Fibroblast of the conjunctiva (primary cell): Measurements from ENCODE around the gene APOD.

Source experiments
- DNase-seq: peaks from one replicate; pipeline ENCODE4 v3.0.0-alpha.2; 2010; ENCODE audit warnings: low read depth

Gene APOD

DNA sequence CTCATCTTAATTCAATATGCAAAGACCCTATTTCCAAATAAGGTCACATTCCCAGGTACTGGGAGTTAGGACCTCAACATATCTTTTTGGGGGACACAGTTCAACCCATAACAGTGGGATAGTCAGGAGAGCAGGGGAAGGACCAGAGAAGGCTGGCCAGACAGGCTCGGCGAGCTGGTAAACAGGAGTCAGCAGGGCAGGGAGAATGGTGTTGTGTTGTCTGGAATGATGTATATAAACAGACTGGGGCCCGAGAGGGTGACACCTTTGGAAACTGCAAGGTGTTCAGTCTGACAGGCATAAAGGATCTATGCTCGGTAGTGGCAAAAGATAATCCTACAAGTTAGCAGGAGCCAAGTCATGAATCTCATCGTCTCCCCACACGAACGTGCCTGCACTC, 30.5 kb downstream of the APOD start:
- no peak for DNase-seq

DNA sequence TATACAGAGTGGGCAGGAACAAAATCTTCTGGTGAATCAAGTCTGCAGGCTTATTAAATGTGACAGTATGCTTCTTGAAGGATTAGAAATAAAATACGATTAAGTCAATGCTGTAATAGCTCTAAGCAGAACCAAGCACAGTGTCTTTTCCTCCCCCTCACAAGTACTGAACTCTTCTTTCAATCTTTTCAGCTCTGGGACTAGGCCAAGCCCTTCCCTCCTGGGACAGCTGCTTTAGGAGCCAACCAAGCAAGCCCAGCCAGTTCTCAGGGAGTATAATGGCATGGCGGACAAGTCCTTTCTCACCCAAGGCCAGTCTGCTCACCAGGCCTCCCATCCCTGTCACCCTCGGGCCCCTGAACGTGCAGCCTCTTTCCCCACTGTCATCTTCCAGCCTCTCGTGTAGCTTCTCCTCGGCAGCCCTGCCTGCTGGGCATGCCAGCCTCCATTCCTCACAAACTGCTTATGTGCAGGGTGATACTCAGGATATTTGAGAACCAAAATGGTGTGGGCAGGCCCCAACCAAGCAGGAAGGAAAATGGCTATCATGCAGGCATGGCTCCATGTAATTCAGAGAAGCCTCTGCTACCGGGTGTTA, 32.3 kb downstream of the APOD start:
- DNase-seq: no peak

DNA sequence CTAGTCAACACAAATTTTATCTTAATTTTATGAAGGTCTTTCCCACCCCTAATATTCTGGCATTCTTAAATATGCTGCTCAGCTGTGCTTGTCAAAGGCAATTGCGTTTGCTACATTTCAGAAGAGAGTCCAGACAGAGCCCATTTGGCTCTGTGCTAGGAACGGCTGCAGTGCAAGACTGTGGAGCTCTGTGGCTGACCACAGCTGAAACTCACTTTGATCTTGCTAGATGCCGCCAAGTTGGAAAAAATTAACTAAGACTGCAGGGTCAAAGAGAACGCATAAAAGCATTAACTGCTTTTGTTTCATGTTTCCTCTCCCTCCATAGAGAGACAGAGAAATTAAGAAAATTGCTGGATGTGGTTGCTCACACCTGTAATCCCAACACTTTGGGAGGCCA, 33.0 kb downstream of the APOD start:
- DNase-seq: no peak

DNA sequence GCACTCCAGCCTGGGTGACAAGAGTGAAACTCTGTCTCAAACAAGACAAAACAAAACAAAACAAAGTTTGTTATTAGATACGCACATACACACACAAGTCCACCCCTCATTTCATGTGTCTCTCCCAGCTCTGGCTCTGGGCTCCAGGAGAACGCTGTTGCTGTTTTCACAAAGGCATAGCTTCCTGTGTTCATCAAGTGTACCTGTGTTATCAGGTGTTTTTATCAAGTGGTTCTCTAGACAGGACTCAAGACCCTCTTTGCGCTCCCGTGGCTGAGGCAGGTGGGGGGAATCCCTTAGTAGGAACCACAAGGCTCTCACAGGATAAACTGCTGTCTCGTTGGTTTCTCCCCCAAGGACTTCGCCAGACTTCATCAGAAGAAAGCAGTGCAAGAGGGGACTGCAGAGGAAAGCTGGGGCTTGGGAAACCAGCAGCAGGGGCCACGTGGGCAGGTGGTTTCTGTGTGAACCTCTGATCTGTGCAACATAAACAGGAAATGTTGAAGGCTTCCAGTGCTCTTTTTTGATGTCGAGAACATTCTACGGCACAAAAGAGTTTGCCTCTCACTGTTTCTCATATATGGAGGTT, 33.7 kb downstream of the APOD start:
- DNase-seq: no peak

DNA sequence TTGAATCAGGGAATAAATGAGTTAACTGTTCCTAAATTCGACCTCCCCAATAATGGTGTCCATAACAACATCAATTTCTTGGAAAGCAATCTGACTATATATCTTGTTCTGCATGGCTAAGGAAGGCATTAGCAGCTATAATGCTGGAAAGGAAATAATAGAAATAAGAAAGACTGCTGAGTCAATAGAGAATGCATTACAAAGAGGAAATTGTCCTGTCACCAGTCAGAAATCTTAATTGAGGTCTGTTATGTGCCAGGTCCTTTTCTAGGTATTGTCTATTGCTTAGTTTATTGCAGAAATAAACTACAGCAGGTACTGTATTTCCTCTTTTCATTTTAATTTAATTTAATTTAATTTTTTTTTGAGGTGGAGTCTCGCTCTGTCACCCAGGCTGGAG, 34.8 kb downstream of the APOD start:
- DNase-seq: no peak

DNA sequence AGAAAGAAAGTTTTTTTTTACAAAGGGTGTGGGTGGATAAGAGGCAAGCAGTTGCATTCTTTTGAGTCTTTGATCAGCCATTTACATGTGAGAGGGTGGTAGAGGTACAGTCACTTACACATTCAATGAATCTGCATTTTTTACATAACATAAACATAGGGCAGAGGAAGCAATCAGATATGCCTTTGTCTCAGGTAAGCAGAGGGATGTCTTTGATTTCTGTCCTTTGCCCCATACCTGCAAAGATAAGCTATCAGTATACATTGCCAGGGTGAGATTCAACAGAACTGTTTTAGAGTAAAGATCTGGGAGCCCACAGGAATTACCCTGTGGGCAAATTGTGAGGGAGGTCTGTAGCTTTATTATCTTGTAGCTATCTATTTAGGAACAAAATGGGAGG, 35.2 kb downstream of the APOD start:
- no peak for DNase-seq

DNA sequence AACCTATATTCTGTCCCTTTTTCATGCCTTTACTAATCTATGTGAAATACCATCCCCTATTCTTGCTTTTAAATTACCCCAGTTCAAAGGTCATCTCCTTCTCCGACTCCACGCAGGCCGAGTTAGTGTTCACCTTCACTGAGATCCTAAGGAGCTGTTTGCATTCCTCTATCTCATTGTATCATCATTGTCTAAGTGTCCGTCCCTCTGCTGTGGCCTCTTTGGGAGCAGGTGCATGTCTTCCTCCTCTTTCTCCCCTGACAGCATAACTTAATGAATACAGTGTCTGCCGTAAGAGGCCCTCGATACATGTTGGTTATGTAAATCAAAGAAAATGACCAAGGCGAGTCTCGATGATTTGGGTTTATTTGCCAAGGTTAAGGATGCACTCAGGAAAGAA, 35.7 kb downstream of the APOD start:
- no peak for DNase-seq

DNA sequence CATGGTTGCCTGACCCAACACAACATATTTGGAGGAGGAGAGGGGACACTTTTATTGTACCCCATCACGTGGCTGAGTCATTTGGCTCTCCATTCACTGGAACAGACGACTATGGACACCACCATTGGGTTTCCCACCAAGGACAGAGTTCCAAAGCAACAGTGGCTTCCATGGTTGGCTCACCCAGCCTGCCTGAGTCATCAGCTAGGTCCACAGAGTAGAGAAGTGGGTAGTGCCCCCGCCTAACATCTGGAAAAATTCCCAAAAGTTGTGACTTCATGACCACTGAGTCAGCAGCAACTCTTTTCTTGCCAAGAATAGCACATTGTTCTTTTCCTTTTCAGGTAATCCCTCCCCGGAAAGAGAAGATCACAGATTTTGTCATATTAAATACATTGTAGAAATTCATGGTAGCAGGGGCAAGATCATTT, 37.6 kb downstream of the APOD start:
- peak; percentile 80 for DNase-seq

DNA sequence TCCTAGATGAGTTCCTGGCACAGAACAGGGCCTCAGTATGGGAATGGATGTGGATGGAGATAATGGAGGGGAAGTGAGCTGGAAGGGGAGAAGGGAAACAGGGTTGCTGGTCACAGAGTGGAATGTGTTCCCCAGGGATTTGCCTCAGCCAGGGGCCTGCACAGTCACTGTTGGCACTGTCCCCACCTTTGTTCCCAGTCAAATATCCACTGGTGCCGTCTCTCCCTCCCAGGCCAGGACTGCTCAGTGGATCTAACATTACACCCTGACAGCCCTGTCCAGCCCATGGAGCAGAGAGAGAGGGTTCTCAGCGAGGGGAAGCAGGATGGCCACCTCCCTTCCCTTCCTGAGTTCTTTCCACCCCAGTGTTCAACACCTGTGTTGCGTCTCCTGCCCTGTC, 39.1 kb downstream of the APOD start:
- DNase-seq: no peak

DNA sequence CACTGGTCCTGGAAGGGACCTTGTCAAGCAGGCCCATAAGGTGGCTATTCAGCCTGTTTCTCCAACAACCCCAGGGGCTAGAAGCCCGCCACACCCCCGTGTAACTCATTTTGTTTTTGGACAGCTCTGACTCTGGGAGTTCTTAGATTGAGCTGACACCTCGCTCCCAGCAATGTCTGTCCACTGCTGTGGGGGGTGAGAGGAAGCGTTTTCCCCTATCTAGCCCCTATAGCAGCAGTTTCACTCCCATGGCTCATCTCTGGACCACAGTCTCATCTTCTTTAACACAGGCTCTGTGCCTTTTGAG, 39.6 kb downstream of the APOD start:
- no peak for DNase-seq

DNA sequence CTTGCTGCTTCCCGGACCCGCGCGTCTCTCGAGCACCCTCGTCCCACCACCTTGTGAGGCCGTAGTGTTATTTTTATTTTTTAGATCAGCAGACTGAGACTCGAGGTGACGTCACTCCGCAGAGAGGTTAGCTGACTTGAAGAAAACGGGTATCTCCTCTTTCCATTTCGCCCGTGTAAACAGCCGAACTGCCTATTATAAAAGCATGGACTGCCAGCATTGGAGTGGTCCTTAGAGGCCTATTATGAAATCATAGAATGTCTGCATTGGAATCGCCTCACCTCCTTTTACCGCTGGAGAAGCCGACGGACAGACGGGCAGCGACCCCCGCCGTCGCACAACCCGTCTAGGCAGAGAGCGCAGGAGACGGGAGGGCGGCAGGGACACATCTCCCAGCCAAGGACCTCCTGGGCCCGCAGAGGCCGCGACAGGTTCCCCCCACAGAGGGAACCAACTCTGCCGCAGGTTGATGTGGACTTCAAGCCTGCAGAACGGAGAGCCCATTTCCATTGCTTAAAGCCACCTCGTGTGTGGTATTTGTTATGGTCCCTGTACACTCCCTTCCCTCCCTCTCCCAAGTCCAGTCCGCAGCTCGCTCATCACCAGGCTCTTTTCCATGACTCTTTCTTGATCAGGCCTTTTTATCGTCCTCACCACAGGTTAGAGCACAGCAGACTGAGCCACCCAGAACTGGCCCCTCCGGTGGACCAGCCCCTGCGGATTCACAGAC, 40.1 kb downstream of the APOD start:
- no peak for DNase-seq

DNA sequence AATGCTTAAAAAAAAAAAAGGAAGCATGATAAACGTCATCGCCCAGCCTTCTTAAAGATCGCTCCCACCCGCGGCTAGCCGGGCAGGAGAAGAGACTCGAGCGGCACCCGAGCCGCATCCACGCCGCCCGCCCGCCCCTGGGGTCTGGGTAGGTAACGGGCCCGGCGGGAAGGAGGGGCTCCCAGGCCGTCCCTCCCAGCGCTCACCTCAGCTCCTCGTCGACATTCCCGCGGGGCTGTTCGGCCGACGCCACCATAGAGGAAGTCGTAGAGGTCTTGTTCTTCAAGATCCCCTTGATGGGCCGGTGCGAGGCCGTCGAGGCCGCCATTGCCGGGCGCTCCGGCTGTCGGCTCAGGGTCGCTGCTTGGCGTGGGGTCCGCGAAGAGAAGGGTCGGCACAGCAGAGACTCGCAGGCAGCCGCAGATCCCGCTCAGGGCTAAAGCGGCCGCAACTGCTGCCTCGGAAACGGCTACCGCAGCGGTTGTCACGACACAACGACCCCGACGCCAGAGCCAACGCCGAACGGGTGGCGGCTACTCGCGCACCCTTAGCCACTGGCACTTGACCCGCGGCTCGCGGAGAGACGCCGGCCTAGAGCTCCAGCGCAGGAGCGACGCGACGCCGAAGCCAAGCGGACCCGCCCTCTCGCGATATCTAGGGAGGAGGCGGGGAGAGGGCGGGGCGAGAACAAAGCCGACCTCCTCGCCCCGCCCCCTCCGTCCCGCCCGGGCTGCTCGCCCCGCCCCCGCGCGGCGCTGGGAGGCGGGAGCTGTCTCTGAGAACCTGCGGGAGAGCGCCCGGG, 40.8 kb downstream of the APOD start, which contains the start of gene PPP1R2:
Gene PPP1R2 (minus strand): TSS at position 628 of the 802 bp plus-strand sequence. CDS start 300 bp downstream, at position 328.
- peak; percentile 81 for DNase-seq

DNA sequence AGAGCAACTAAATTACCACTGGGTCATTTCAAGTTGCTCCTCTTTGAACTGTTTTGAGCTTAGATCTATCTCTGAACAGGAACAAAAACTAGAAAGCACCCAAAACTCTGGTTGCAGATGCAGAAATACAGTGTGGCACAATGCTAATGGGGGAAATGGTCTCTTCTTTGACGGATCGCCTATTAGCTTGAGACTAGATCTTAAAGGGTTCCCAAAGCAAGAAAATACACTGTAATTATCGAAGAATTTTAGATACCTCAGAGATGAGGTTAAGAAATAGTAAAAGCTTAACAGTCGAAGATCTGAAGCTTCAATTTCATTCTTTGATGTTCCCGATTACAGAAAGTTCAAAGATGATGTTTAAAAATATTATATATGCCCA, 41.4 kb downstream of the APOD start:
- no peak for DNase-seq

DNA sequence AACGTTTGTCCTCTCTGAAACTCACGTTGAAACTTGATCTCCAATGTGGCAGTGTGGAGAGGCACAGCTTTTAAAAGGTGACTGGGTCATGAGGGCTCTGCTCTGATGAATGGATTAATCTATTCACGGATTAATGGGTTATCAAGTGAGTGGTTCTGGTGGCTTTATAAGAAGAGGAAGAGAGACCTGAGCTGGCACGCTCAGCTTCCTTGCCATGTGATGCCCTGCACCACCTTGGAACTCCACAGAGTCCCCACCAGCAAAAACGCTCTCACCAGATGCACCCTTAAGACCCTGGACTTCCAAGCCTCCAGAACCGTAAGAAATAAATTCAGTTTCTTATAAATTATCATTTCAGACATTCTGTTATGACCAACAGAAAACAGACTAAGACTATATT, 43.2 kb downstream of the APOD start:
- DNase-seq: no peak

DNA sequence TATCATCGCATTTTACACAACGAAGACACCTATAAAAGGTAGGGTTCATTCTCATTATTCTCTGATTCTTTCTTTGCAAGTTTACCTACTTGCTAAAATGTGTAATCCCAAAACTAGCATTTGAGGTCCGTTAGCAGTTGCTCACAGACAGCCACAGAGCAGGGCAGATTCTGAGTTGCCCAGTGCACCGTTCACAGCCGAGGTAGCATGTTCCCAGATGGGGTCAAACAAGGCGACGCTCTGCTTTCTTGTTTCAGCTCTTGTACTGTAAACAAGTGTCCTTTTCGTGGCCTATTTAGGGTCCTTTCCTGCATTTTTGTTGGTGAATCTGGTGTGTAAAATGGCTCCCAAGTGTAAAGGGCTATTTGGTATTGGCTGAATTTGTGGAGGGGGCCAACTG, 43.7 kb downstream of the APOD start:
- no peak for DNase-seq

DNA sequence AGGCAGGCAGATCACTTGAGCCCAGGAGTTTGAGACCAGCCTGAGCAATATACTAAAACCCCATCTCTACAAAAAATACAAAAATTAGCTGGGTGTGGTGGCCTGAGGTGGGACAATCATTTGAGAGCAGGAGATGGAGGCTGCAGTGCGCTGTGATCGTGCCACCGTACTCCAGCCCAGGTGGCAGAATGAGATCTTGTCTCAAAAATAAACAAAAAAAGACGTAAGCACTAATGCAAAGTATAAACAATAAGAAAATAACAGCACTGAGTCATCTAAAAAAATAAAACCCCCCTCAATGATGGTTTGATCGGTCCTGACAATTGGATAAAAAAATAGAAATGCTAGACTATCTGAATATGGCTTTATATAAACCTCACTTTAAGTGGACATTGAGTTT, 44.3 kb downstream of the APOD start:
- no peak for DNase-seq

DNA sequence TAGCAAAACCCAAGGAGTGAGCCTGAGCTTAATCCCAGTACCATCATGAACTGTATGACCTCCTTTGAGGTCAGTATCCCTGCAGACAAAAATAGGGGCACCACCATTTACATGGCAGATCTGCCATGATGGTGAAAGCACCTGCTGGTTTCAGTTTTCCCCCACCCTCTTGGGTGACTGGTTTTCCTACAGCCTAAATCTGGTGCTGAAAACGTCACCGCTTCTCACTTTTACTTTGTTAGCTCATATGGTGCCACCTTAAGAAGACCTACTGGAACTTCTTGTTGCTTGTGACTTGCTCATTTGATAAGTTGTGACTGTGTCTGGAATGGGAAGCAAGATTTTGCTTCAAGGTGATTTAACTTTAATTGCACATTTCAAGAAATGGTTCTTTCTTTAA, 45.7 kb downstream of the APOD start:
- no peak for DNase-seq

DNA sequence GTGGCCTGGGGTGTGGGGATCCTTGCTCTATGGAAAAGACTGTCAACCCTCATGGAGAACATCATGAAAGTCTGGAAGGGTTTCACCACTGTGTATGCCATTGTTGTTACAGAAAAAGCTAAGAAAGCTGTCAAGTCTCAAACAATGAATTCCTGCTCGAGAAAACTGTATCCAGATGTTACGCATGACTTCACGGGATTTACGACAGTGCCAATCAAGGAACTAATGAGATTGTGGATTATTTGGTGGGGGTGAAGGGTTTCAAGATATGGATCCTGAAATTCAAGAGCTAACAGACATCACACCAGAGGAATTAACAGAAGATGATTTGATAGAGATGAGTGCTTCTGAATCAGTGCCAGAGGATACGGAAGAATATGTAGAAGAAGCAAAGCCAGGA, 48.4 kb downstream of the APOD start:
- DNase-seq: no peak

DNA sequence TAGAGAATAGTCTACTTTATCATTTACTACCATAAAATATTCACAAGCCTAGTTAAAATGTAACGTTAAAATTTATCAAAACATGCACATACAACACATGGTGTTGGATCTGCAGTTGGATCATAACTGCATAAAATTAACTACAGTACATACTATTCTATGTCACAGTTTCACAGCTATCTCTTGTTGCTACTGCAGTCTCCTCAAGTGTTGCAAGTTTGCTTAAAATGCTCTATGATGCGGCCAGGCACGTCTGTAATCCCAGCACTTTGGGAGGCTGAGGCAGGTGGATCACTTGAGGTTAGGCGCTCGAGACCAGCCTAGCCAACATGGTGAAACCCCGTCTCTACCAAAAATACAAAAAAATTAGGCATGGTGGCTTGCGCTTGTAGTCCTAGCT, 50.9 kb downstream of the APOD start:
- no peak for DNase-seq

DNA sequence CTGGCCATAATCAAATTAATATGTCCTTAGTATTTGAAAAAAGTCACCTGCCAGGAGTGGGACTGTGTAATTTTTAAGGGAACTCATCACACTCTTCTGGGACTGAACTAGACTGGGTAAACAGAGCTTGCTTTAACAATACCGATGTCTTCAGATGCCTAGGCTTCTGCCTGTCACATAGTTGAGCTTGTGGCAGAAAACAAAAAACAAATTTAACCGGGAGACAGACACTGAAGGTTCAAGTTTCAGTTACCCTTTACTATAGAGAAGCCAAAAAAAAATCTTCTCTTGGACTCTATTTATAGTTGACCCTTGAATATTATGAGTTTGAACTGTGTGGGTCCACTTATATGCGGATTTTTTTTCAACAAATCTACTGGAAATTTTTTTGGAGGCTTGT, 51.4 kb downstream of the APOD start:
- DNase-seq: no peak

DNA sequence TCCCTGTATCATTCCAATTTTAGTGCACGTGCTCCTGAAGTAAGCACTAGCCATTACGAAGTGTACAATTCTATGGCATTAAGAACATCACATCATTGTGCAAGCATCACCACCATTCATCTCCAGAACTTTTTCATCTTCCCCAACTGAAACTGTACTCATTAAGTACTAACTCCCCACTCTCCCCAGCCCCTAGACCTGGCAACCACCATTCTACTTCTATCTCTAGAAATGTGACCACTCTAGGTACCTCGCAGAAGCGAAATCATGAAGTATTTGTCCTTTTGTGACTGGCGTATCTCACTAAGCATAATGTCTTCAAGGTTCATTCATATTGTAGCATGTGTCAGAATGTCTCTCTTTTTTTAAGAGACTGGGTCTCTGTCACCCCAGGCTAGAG, 52.1 kb downstream of the APOD start:
- DNase-seq: no peak

DNA sequence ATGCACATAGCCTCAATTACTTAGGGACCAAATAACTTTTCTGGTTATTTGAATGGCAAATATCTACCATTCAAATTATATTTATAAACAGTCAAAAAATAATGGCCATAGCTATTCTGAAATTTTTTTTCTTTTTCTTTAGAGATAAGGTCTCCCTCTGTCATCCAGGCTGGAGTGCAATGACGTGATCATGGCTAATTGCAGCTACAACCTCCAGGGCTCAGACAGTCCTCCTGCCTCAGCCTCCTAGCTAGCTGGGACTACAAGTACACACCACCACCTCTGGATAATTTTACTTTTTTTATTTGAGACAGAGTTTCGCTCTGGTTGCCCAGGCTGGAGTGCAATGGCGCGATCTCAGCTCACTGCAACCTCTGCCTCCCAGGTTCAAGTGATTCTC, 57.2 kb downstream of the APOD start:
- DNase-seq: no peak
